Measurements from ENCODE around the gene FIZ1. TPM values are rescaled to one million over a fixed set of nuclear protein-coding genes. Genes with fewer than 3 reads are reported as not detected.

FIZ1 gene
- total RNA-seq, 1 donor from 2014 or later: 14.3 TPM

DNA sequence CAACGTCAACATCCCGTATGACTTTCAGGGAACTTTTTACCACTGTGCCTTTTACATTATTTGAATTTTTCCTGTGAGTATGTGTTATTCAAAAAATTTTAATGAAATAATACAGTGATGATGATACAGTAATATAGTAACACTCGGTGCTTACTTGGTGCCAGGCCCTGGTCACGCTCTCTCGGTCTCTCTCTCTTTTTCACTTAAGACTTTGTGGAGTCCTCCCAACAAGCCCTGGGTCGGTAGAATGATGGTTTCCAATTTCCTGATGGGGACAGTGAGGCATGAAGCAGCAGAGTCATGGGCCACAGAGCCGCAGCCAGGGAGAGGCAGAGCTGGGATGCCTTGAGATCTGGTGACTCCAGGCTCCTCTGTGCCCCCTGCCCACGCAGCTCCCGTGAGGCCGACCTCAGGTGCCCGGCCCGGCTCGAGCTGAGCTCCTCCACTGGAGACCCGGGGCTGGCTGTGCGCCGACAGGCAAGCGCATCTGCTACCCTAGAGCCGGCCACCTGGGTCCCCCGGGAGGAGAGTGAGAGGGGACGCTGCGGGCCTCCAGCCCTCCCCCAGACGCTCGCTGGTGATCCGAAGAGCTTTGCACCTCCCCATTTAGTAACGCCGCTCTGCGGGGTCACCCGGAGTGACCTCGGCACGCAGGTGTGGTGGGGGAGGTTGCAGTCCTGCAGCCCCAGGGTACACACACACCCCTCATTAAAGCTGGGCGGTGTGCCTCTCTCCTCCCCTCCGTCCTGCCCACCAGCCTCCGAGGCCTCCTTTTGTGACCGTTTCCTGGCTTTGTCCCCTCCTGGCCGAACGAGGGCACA, 49.6 kb downstream of the FIZ1 start:
- TF ChIP-seq, protein P1, sequence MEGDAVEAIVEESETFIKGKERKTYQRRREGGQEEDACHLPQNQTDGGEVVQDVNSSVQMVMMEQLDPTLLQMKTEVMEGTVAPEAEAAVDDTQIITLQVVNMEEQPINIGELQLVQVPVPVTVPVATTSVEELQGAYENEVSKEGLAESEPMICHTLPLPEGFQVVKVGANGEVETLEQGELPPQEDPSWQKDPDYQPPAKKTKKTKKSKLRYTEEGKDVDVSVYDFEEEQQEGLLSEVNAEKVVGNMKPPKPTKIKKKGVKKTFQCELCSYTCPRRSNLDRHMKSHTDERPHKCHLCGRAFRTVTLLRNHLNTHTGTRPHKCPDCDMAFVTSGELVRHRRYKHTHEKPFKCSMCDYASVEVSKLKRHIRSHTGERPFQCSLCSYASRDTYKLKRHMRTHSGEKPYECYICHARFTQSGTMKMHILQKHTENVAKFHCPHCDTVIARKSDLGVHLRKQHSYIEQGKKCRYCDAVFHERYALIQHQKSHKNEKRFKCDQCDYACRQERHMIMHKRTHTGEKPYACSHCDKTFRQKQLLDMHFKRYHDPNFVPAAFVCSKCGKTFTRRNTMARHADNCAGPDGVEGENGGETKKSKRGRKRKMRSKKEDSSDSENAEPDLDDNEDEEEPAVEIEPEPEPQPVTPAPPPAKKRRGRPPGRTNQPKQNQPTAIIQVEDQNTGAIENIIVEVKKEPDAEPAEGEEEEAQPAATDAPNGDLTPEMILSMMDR (IDR thresholded peaks at IDR 0.05): no peak
- Histone ChIP-seq H3K4me1 (peaks cover 17% of the 10 kb centered on the region), H3K36me3 (no peaks in the 10 kb centered on the region), H3K9me3 (no peaks in the 10 kb centered on the region), H3K27ac (no peak overlapping the region), H3K27me3 (ENCODE audit: low read depth) (peaks cover 7% of the 10 kb centered on the region), H3K4me3 (peak overlapping the region; percentile 8)
- intact Hi-C loops (cut with DNase I): no loop called here
- ATAC-seq (peak in 1 of 2 donors; percentile 42), DNase-seq (no peak)

GRCh38 chr19:55546822-55547614, 52.3 kb downstream of the FIZ1 start:
- H3K4me3 ChIP-seq: no peak overlapping the region
- H3K4me1 ChIP-seq: peaks cover 17% of the 10 kb centered on the region
- H3K9me3 ChIP-seq: no peaks in the 10 kb centered on the region
- peak; percentile 89 for DNase-seq
- peak overlapping the region; percentile 53 for H3K27ac ChIP-seq
- intact Hi-C loops (cut with DNase I): no loop called here
- H3K27me3 ChIP-seq (ENCODE audit: low read depth): peaks cover 7% of the 10 kb centered on the region
- peak; percentile 75 to 87 for ATAC-seq
- H3K36me3 ChIP-seq: no peaks in the 10 kb centered on the region
- TF ChIP-seq, protein P1 (IDR thresholded peaks at IDR 0.05): no peak

- ATAC-seq (peak in 1 of 2 donors; percentile 20), DNase-seq (no peak)
- intact Hi-C loops (cut with DNase I): no loop called here
- Histone ChIP-seq H3K27ac (no peak overlapping the region), H3K4me1 (peaks cover 17% of the 10 kb centered on the region), H3K36me3 (no peaks in the 10 kb centered on the region), H3K27me3 (ENCODE audit: low read depth) (peaks cover 4% of the 10 kb centered on the region), H3K9me3 (no peaks in the 10 kb centered on the region), H3K4me3 (no peak overlapping the region)
- TF ChIP-seq, protein P1 (IDR thresholded peaks at IDR 0.05): no peak
Measured at GRCh38 chr19:55546011-55546410, 53.3 kb downstream of the FIZ1 start.

GRCh38 chr19:55545443-55545842, 53.9 kb downstream of the FIZ1 start, which contains the start of gene SBK3:
Gene SBK3 (minus strand): TSS chr19:55545543. CDS start chr19:55545543, 0 bp downstream.
- ATAC-seq (no peak), DNase-seq (no peak)
- H3K27ac ChIP-seq: no peak within 1 kb of the TSS
- no peaks in the 10 kb centered on the region for H3K9me3 ChIP-seq
- no peaks in the 10 kb centered on the region for H3K36me3 ChIP-seq
- intact Hi-C loops (cut with DNase I): no loop called here
- TF ChIP-seq, protein P1 (IDR thresholded peaks at IDR 0.05): no peak
- H3K4me1 ChIP-seq: peaks cover 17% of the 10 kb centered on the region
- H3K4me3 ChIP-seq: no peak within 1 kb of the TSS
- peaks cover 4% of the 10 kb centered on the region for H3K27me3 ChIP-seq (ENCODE audit: low read depth)

- Histone ChIP-seq H3K27me3 (ENCODE audit: low read depth) (peaks cover 4% of the 10 kb centered on the region), H3K4me1 (peaks cover 14% of the 10 kb centered on the region), H3K27ac (no peak overlapping the region), H3K36me3 (no peaks in the 10 kb centered on the region), H3K9me3 (no peaks in the 10 kb centered on the region), H3K4me3 (no peak overlapping the region)
- intact Hi-C loops (cut with DNase I): no loop called here
- TF ChIP-seq, protein P1 (IDR thresholded peaks at IDR 0.05): no peak
- ATAC-seq (no peak), DNase-seq (no peak)
Measured at GRCh38 chr19:55544776-55545439, 54.4 kb downstream of the FIZ1 start.

Measured in lower lobe of right lung (tissue), 2 donors.